ENCODE measurements around the gene CNIH3. TPM values are rescaled to one million over a fixed set of nuclear protein-coding genes. Genes with fewer than 3 reads are reported as not detected.

CNIH3 gene
- total RNA-seq, 1 donor, result 3.9 TPM

GRCh38 chr1:224687465-224687864 is 71.3 kb downstream of the CNIH3 start:
- no peak for DNase-seq (ENCODE audit: low read depth)
- no peak for TF ChIP-seq CTCF (IDR thresholded peaks at IDR 0.05; ENCODE audit: insufficient read depth, low read depth, low read length)
- H3K4me3 ChIP-seq (ENCODE audit: low read depth, low read length), result no peak overlapping the region

DNA sequence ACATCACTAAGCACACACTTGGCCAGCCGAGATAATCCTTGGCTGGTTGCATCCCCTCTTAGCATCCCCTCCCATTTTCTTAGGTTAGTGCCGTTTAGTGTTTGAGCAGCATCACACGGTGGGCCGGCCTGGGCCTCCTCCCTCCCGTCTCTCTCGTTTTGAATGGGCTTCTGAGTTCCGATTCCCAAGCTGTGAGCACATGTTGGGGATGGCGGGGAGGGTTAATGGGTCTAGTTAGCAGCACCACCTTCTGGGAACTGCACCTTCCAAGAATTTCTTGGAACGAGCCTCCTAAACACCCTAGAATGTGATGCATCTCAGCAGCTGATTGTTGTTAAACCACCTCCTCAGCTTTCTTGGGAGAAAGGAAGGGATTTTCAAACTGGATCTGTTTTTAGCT is 73.3 kb downstream of the CNIH3 start:
- H3K4me3 ChIP-seq (ENCODE audit: low read depth, low read length), result no peak overlapping the region
- DNase-seq (ENCODE audit: low read depth), result no peak
- TF ChIP-seq CTCF (IDR thresholded peaks at IDR 0.05; ENCODE audit: insufficient read depth, low read depth, low read length), result no peak

DNA sequence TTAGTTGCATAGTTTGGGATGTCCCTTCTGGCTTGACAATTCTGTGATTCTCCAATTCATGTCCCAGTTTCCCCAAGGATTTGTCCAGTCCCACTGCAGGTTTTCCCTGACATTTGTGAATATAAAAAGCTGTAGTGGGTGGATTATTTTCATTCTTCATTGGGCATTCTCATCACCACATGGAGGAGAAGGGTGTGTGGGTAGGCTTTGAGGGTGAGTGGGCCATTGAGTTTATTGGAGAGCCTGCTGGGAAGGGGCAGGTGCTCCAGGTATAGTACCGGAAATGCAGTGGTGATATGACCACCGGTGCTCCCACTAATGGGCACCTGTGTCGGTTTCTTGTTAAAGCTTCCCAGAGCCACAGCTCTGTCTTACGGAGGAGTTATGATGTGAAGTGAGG is 74.5 kb downstream of the CNIH3 start:
- no peak for DNase-seq (ENCODE audit: low read depth)
- no peak overlapping the region for H3K4me3 ChIP-seq (ENCODE audit: low read depth, low read length)
- TF ChIP-seq CTCF (IDR thresholded peaks at IDR 0.05; ENCODE audit: insufficient read depth, low read depth, low read length), result no peak

DNA sequence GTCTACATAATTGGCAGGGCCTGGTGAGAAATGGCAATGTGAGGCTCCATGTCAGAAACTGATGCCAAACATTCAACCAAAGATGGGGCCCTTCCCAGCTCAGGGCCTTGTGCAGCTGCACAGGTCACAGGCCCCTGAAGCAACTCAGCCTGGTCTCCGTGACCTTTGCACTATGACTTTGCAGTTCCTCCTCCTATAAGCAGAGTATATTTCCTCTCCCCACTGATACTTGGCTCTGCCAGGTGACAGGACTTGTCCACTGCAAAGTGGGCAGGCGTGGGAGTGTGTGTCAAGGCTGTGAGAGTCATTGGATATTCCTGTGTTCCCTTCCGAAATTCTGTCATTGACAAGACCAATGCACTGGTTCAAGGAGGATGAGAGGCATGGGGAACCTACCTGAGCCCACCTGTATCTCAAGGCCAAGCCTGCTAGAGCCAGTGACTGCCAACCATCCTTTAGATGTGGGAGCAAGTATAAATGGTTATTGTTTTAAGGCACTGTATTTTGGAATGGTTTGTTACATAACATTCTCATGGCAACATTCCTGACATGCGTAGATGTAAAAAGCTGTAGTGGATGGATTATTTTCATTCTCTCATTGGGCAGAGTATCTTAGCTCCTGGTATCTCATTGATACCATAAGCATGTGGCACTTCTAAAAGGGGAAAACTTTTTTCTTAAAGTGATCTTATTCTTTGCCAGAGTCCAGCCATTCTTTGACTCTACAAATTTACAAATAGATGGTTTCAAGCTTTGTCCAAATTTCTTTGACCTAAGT is 75.2 kb downstream of the CNIH3 start:
- no peak for TF ChIP-seq CTCF (IDR thresholded peaks at IDR 0.05; ENCODE audit: insufficient read depth, low read depth, low read length)
- no peak for DNase-seq (ENCODE audit: low read depth)
- H3K4me3 ChIP-seq (ENCODE audit: low read depth, low read length), result no peak overlapping the region

DNA sequence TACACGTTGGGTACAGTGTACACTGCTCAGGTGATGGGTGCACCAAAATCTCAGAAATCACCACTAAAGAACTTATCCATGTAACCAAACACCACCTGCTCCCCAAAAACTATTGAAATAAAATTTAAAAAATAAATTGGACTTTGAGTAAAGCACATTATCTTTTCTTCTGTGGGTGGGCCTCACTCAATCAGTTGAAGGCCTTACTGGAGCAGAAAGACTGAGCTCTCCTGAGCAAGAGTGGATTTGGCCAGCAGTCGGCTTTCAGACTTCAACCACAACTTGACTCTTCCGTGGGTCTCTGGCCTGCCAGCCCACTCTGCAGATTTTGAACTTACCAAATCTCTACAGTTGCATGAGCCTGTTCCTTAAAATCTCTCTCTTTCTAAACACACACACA is 78.9 kb downstream of the CNIH3 start:
- no peak overlapping the region for H3K4me3 ChIP-seq (ENCODE audit: low read depth, low read length)
- DNase-seq (ENCODE audit: low read depth), result no peak
- no peak for TF ChIP-seq CTCF (IDR thresholded peaks at IDR 0.05; ENCODE audit: insufficient read depth, low read depth, low read length)

GRCh38 chr1:224696021-224696420 is 79.9 kb downstream of the CNIH3 start:
- no peak for DNase-seq (ENCODE audit: low read depth)
- no peak for TF ChIP-seq CTCF (IDR thresholded peaks at IDR 0.05; ENCODE audit: insufficient read depth, low read depth, low read length)

More at GRCh38 chr1:224696021-224696420, 79.9 kb downstream of the CNIH3 start:
- H3K4me3 ChIP-seq (ENCODE audit: low read depth, low read length), result no peak overlapping the region

All from fibroblast of villous mesenchyme (primary cell).